VCaP (cell line): ENCODE data around the gene VOPP1.
A peak's percentile ranks its signal among the peaks of the same experiment; 100 is the strongest.
"Not testable (repeated sequence)": the region's sequence is repeated elsewhere in the genome, so short reads cannot be mapped to it uniquely, and the experiment has no call there.

Experiments
- H3K27ac ChIP-seq: fragments of 450-650 bp; 2 replicates; pipeline ENCODE4 v1.5.1; 2017
- CTCF ChIP-seq: fragments of 450-650 bp; conservative IDR thresholded peaks from 2 replicates; pipeline ENCODE4 v1.5.1; 2017; ENCODE audit warnings: mild to moderate bottlenecking, moderate library complexity

Gene VOPP1

DNA sequence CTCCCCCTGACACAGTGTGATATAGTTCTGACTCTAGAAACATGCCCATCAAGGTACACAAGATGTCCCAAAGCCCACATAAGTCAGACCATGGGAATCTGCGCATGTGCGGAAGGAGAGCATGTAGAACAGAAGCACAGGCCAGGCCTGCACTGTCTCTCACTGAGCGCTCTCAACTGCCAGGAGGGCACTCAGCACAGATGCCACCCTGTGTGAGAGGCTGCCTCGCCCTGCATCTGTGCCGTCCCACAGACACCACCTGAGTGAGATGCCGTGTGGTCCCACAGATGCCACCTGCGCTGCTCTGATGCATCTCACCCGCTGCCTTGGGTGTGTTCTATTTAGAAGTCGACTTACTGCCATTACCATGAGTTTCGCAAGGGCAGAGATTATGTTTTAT, 98.4 kb downstream of the VOPP1 start:
- no peak overlapping the region for H3K27ac ChIP-seq
- TF ChIP-seq CTCF: no peak

DNA sequence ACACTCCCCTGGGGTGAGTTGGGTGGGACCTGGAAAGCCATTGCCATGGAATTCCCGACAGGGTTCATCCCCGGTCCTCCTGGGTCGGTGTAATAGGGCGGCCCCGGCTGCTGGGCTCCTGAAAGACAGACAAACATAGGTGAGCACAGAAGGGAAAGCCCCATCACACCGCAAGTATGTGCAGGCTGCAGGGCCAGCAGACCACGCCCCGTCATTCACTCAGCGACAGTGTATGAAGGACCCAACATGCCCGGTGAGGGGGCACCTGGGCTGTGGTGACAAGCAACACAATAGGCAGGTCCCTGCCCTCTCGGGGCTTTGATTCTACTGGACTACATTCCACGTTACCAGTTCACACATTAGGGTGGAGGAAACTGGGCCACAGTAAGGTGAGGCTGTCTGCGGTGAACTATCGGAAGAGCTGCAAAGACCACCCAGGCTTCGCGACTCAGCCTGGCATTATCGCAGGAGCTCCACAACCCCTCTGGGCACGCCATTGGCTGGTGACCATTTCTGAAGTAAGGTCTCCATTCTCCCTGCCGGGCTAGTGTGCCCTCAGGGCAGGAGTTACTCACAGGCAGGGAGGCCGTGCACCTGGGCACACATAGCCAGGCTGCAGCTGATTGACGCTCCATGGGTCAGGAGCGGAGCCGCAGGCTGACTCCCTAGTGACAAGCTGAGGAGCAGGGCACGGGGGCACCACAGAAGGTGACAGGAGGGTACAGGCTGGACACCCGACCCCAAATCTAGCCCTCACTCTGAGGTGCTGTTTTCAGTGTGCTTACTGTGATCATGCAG, 99.2 kb downstream of the VOPP1 start:
- no peak for TF ChIP-seq CTCF
- no peak overlapping the region for H3K27ac ChIP-seq

- H3K27ac ChIP-seq: not testable (repeated sequence)
Measured at GRCh38 chr7:55472406-55472805, 99.9 kb downstream of the VOPP1 start.

GRCh38 chr7:55471594-55471993, 100.7 kb downstream of the VOPP1 start:
- H3K27ac ChIP-seq: not testable (repeated sequence)

GRCh38 chr7:55470261-55470660, 102.0 kb downstream of the VOPP1 start:
- no peak overlapping the region for H3K27ac ChIP-seq
- TF ChIP-seq CTCF: no peak

- no peak for TF ChIP-seq CTCF
Measured at GRCh38 chr7:55469721-55470120, 102.6 kb downstream of the VOPP1 start.

GRCh38 chr7:55469271-55469681, 103.0 kb downstream of the VOPP1 start:
- H3K27ac ChIP-seq: no peak overlapping the region

More at GRCh38 chr7:55469721-55470120, 102.6 kb downstream of the VOPP1 start:
- no peak overlapping the region for H3K27ac ChIP-seq

GRCh38 chr7:55468495-55468894, 103.8 kb downstream of the VOPP1 start:
- H3K27ac ChIP-seq: peak overlapping the region; percentile 66
- no peak for TF ChIP-seq CTCF

More at GRCh38 chr7:55469271-55469681, 103.0 kb downstream of the VOPP1 start:
- no peak for TF ChIP-seq CTCF
